Measurements from ENCODE around the gene SLCO4A1. TPM values are rescaled to one million over a fixed set of nuclear protein-coding genes. Genes with fewer than 3 reads are reported as not detected.
A peak's percentile ranks its signal among the peaks of the same experiment; 100 is the strongest.

The SLCO4A1 gene
- total and polyA plus RNA-seq, 5 donors from 2014 or later = 1.8 to 7.4 (median 2.8) TPM

DNA sequence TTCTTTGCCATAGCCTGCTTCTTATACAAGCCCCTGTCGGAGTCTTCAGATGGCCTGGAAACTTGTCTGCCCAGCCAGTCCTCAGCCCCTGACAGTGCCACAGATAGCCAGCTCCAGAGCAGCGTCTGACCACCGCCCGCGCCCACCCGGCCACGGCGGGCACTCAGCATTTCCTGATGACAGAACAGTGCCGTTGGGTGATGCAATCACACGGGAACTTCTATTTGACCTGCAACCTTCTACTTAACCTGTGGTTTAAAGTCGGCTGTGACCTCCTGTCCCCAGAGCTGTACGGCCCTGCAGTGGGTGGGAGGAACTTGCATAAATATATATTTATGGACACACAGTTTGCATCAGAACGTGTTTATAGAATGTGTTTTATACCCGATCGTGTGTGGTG, 29.5 kb downstream of the SLCO4A1 start:
- H3K27ac ChIP-seq (ENCODE audit: insufficient read depth, low read length, poor library complexity, severe bottlenecking) = no peak overlapping the region
- no peak overlapping the region for H3K4me3 Mint-ChIP-seq
- H3K36me3 ChIP-seq (ENCODE audit: control insufficient read depth, insufficient read depth, low read length) = no peaks in the 10 kb centered on the region
- no peak overlapping the region for H3K4me3 ChIP-seq (ENCODE audit: low read depth, low read length)
- peaks cover 0 to 2% (median 0%) of the 10 kb centered on the region in 7 donors for H3K9me3 Mint-ChIP-seq
- ATAC-seq (ENCODE audit: low read depth in 2 of 2) = no peak
- H3K36me3 Mint-ChIP-seq = no peaks in the 10 kb centered on the region
- peaks cover 0 to 5% (median 3%) of the 10 kb centered on the region in 4 donors for H3K4me1 Mint-ChIP-seq
- no peaks in the 10 kb centered on the region for H3K9me3 ChIP-seq (ENCODE audit: control insufficient read depth in 2 of 2, low read length in 2 of 2)
- no peaks in the 10 kb centered on the region for H3K27me3 Mint-ChIP-seq
- H3K27ac Mint-ChIP-seq = no peak overlapping the region
- H3K27me3 ChIP-seq (ENCODE audit: control insufficient read depth, insufficient read depth, low read length) = no peaks in the 10 kb centered on the region
- no peak for DNase-seq
- no peaks in the 10 kb centered on the region for H3K4me1 ChIP-seq (ENCODE audit: control insufficient read depth, insufficient read depth, low read length, poor library complexity, severe bottlenecking)

DNA sequence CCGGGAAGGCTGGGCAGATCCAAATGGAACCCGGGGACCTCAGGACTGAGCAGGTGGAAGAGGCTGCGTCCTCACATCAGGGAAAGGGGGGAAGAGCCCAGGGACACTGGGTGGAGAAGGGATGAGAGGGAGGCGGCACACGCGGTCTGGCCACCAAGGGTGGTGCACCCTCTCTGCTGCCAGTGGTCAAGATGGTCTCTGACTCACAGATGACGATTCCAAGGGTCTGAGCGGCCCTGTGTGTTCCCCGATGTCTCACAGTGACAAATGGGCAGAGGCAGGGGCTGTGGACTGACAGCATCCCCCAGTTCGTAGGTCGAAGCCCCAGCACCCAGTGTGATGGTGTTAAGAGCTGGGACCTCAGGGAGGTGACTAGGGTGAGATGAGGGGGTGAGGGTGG, 32.1 kb downstream of the SLCO4A1 start:
- Mint-ChIP-seq H3K4me1 (peaks cover 0 to 5% (median 2%) of the 10 kb centered on the region in 4 donors), H3K27ac (no peak overlapping the region), H3K27me3 (no peaks in the 10 kb centered on the region), H3K9me3 (peaks cover 0 to 2% (median 0%) of the 10 kb centered on the region in 7 donors), H3K4me3 (no peak overlapping the region), H3K36me3 (no peaks in the 10 kb centered on the region)
- Histone ChIP-seq H3K27ac (ENCODE audit: insufficient read depth, low read length, poor library complexity, severe bottlenecking) (no peak overlapping the region), H3K4me1 (ENCODE audit: control insufficient read depth, insufficient read depth, low read length, poor library complexity, severe bottlenecking) (no peaks in the 10 kb centered on the region), H3K36me3 (ENCODE audit: control insufficient read depth, insufficient read depth, low read length) (no peaks in the 10 kb centered on the region), H3K9me3 (ENCODE audit: control insufficient read depth in 2 of 2, low read length in 2 of 2) (no peaks in the 10 kb centered on the region), H3K4me3 (ENCODE audit: low read depth, low read length) (no peak overlapping the region), H3K27me3 (ENCODE audit: control insufficient read depth, insufficient read depth, low read length) (no peaks in the 10 kb centered on the region)
- ATAC-seq (ENCODE audit: low read depth in 2 of 2) (no peak), DNase-seq (no peak)

DNA sequence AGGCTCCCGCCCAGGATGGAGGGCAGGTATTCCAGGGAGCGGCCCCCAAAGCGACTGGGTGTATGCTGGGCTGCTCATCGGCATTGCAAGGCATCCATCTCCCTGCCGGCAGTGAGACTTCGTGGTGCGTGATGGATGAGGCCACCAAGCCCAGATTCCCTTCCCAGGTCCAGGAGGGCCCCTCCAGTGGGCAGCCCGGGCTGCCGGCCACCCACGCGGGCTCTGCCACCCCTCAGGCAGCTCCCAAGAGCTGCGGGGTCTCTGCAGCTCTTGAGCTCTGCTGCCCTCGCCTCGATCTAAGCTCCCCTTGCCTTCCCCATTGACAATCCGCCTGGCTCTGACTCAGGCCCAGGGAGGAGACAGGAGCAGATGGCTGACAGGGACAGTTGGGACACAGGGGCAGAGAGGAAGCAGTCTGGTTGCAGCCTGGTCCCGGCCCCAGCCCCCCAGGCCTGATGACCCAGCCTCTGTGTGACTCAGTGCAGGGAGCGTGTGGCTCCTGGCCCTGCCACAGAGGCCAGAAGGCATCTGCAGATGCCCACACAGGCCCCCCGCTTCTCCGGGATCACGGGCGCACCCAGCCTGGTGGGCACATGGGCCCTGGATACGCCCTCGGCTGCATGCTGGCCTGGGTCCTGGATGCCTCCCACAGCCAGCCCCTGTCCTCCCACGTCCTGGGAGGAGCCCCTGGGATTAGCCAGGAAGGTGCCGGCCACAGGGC, 33.0 kb downstream of the SLCO4A1 start:
- no peak overlapping the region for H3K4me3 Mint-ChIP-seq
- DNase-seq = no peak
- no peak overlapping the region for H3K27ac ChIP-seq (ENCODE audit: insufficient read depth, low read length, poor library complexity, severe bottlenecking)
- H3K9me3 ChIP-seq (ENCODE audit: control insufficient read depth in 2 of 2, low read length in 2 of 2) = no peaks in the 10 kb centered on the region
- peak; percentile 25 to 29 for ATAC-seq (ENCODE audit: low read depth in 2 of 2)
- H3K4me1 ChIP-seq (ENCODE audit: control insufficient read depth, insufficient read depth, low read length, poor library complexity, severe bottlenecking) = no peaks in the 10 kb centered on the region
- H3K4me1 Mint-ChIP-seq = peaks cover 0 to 5% (median 2%) of the 10 kb centered on the region in 4 donors
- peaks cover 0 to 2% (median 0%) of the 10 kb centered on the region in 7 donors for H3K9me3 Mint-ChIP-seq
- H3K36me3 ChIP-seq (ENCODE audit: control insufficient read depth, insufficient read depth, low read length) = no peaks in the 10 kb centered on the region
- no peaks in the 10 kb centered on the region for H3K27me3 ChIP-seq (ENCODE audit: control insufficient read depth, insufficient read depth, low read length)
- no peak overlapping the region for H3K27ac Mint-ChIP-seq
- no peaks in the 10 kb centered on the region for H3K27me3 Mint-ChIP-seq
- H3K4me3 ChIP-seq (ENCODE audit: low read depth, low read length) = no peak overlapping the region
- H3K36me3 Mint-ChIP-seq = no peaks in the 10 kb centered on the region

DNA sequence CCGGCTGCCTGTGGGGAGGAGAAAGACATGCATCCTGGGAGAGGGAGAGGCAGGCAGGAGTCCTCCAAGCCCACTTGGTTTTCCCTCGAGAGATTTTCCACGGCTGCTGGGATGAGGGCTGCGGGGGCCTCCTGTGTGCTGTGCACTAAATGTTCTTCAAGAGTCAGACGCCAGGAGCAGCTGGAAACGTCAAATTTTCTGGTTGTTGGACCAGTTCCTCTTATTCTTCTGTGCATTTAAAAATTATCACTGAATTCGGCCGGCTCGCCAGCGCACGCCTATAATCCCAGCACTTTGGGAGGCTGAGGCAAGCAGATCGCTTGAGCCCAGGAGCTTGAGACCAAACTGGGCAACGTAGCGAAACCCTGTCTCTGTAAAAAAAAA, 33.6 kb downstream of the SLCO4A1 start:
- ATAC-seq (ENCODE audit: low read depth in 2 of 2) = no peak
- no peaks in the 10 kb centered on the region for H3K4me1 ChIP-seq (ENCODE audit: control insufficient read depth, insufficient read depth, low read length, poor library complexity, severe bottlenecking)

DNA sequence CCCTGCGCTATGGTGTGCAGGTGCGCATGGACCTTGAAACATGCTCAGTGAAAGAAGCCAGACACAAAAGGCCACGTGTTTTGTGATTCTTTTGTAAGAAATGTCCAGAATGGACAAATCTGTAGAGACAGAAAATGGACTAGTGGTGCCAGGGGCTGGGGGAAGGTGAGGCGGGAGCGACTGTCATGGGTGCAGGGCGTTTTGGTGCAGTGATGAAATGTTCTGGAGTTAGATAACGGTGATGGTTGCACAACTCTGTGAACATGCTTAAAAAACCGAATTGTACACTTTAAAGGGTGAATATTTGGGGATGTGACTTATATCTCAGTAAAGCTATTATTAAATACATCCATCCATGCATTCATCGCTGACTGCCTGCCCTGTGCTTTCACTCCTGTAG, 34.7 kb downstream of the SLCO4A1 start:
- H3K9me3 ChIP-seq (ENCODE audit: control insufficient read depth in 2 of 2, low read length in 2 of 2) = no peaks in the 10 kb centered on the region
- DNase-seq (no peak), ATAC-seq (ENCODE audit: low read depth in 2 of 2) (no peak)
- H3K36me3 ChIP-seq (ENCODE audit: control insufficient read depth, insufficient read depth, low read length) = no peaks in the 10 kb centered on the region
- Mint-ChIP-seq H3K36me3 (no peaks in the 10 kb centered on the region), H3K4me1 (peaks cover 0 to 5% (median 2%) of the 10 kb centered on the region in 4 donors), H3K9me3 (peaks cover 0 to 2% (median 0%) of the 10 kb centered on the region in 7 donors), H3K27ac (no peak overlapping the region), H3K4me3 (no peak overlapping the region), H3K27me3 (no peaks in the 10 kb centered on the region)
- H3K27ac ChIP-seq (ENCODE audit: insufficient read depth, low read length, poor library complexity, severe bottlenecking) = no peak overlapping the region
- no peak overlapping the region for H3K4me3 ChIP-seq (ENCODE audit: low read depth, low read length)
- H3K4me1 ChIP-seq (ENCODE audit: control insufficient read depth, insufficient read depth, low read length, poor library complexity, severe bottlenecking) = no peaks in the 10 kb centered on the region
- no peaks in the 10 kb centered on the region for H3K27me3 ChIP-seq (ENCODE audit: control insufficient read depth, insufficient read depth, low read length)

More for the DNA sequence above, 33.6 kb downstream of the SLCO4A1 start:
- no peaks in the 10 kb centered on the region for H3K27me3 ChIP-seq (ENCODE audit: control insufficient read depth, insufficient read depth, low read length)
- Mint-ChIP-seq H3K27ac (no peak overlapping the region), H3K27me3 (no peaks in the 10 kb centered on the region), H3K9me3 (peaks cover 0 to 2% (median 0%) of the 10 kb centered on the region in 7 donors), H3K4me1 (peaks cover 0 to 5% (median 2%) of the 10 kb centered on the region in 4 donors), H3K36me3 (no peaks in the 10 kb centered on the region), H3K4me3 (no peak overlapping the region)
- no peak overlapping the region for H3K27ac ChIP-seq (ENCODE audit: insufficient read depth, low read length, poor library complexity, severe bottlenecking)
- no peaks in the 10 kb centered on the region for H3K36me3 ChIP-seq (ENCODE audit: control insufficient read depth, insufficient read depth, low read length)
- H3K4me3 ChIP-seq (ENCODE audit: low read depth, low read length) = no peak overlapping the region
- DNase-seq = no peak
- no peaks in the 10 kb centered on the region for H3K9me3 ChIP-seq (ENCODE audit: control insufficient read depth in 2 of 2, low read length in 2 of 2)

DNA sequence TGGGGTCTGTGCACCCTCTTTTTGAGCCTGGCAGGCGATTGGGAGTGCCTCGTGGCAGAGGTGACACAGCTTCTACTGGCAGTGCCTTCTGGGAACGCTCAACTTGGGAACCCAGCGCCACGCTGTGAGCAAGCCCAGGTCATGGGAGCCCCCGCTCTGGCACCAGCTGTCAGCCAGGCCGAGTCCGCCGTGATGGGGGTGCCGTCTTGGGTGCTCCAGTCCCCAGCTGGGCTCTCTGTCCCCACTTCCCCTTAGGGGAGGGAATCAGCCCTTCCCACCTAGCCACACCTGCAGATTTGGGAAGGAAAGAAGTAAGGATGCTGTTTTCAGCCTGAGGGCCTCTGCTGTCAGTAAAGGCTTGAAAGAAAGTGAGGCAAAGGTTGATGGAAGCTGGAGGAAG, 35.4 kb downstream of the SLCO4A1 start:
- Histone ChIP-seq H3K27me3 (ENCODE audit: control insufficient read depth, insufficient read depth, low read length) (no peaks in the 10 kb centered on the region), H3K36me3 (ENCODE audit: control insufficient read depth, insufficient read depth, low read length) (no peaks in the 10 kb centered on the region), H3K27ac (ENCODE audit: insufficient read depth, low read length, poor library complexity, severe bottlenecking) (no peak overlapping the region), H3K4me3 (ENCODE audit: low read depth, low read length) (no peak overlapping the region), H3K9me3 (ENCODE audit: control insufficient read depth in 2 of 2, low read length in 2 of 2) (no peaks in the 10 kb centered on the region), H3K4me1 (ENCODE audit: control insufficient read depth, insufficient read depth, low read length, poor library complexity, severe bottlenecking) (no peaks in the 10 kb centered on the region)
- Mint-ChIP-seq H3K27ac (no peak overlapping the region), H3K4me3 (no peak overlapping the region), H3K27me3 (peaks cover under 1% of the 10 kb centered on the region), H3K4me1 (peaks cover 0 to 5% (median 2%) of the 10 kb centered on the region in 4 donors), H3K9me3 (peaks cover 0 to 2% (median 0%) of the 10 kb centered on the region in 7 donors), H3K36me3 (no peaks in the 10 kb centered on the region)
- no peak for DNase-seq
- no peak for ATAC-seq (ENCODE audit: low read depth in 2 of 2)

DNA sequence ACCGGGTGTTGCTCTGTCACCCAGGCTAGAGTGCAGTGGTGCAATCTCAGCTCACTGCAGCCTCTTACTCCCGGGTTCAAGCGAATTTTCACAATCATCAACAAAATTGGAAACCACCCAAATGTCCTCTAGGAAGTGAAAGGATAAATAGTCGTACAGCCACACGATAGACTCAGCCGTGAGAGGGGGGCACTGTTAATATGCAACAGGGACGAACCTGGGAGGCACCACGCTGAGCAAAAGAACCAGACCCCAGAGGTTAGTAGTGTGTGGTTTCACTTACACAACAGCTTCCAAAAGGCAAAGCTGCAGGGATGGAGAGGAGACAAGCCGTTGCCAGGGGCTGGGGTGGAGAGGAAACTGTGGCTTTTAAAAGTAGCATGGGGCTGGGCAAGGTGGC, 36.2 kb downstream of the SLCO4A1 start:
- ATAC-seq (ENCODE audit: low read depth in 2 of 2) (no peak), DNase-seq (no peak)
- H3K27ac ChIP-seq (ENCODE audit: insufficient read depth, low read length, poor library complexity, severe bottlenecking) = no peak overlapping the region
- peaks cover 4% of the 10 kb centered on the region for H3K27me3 Mint-ChIP-seq
- H3K36me3 ChIP-seq (ENCODE audit: control insufficient read depth, insufficient read depth, low read length) = no peaks in the 10 kb centered on the region
- H3K4me3 ChIP-seq (ENCODE audit: low read depth, low read length) = no peak overlapping the region
- no peaks in the 10 kb centered on the region for H3K9me3 ChIP-seq (ENCODE audit: control insufficient read depth in 2 of 2, low read length in 2 of 2)
- H3K27ac Mint-ChIP-seq = peak overlapping the region in 2 of 3 donors; percentile 40 to 56
- no peak overlapping the region for H3K4me3 Mint-ChIP-seq
- H3K36me3 Mint-ChIP-seq = no peaks in the 10 kb centered on the region
- no peaks in the 10 kb centered on the region for H3K27me3 ChIP-seq (ENCODE audit: control insufficient read depth, insufficient read depth, low read length)
- H3K4me1 ChIP-seq (ENCODE audit: control insufficient read depth, insufficient read depth, low read length, poor library complexity, severe bottlenecking) = no peaks in the 10 kb centered on the region
- peaks cover 0 to 2% (median 0%) of the 10 kb centered on the region in 7 donors for H3K9me3 Mint-ChIP-seq
- peaks cover 0 to 5% (median 2%) of the 10 kb centered on the region in 4 donors for H3K4me1 Mint-ChIP-seq

Data from CD4-positive, CD25-positive, alpha-beta regulatory T cell (primary cell).